WTC11 (cell line): Measurements from ENCODE around the gene RNU2-1.

ENCODE experiments used
- FOXJ3 ChIP-seq: sonication (generic); formaldehyde crosslinking; IDR thresholded peaks from 2 replicates; pipeline ENCODE4 v1.9.0; 2021; ENCODE audit warnings: missing genetic modification reagents, mild to moderate bottlenecking, borderline replicate concordance
- MYBL2 ChIP-seq: sonication (generic); formaldehyde crosslinking; IDR thresholded peaks from 2 replicates; pipeline ENCODE4 v1.8.1; 2023; ENCODE audit warnings: mild to moderate bottlenecking, moderate library complexity, missing genetic modification reagents
- NFYB ChIP-seq: sonication (generic); formaldehyde crosslinking; conservative IDR thresholded peaks from 2 replicates; pipeline ENCODE4 v1.8.0; 2022; ENCODE audit warnings: low read depth, missing genetic modification reagents
- NR1H2 ChIP-seq: sonication (generic); formaldehyde crosslinking; IDR thresholded peaks from 2 replicates; pipeline ENCODE4 v1.9.0; 2021; ENCODE audit warnings: mild to moderate bottlenecking, moderate library complexity, missing genetic modification reagents
- TEAD4 ChIP-seq: sonication (generic); formaldehyde crosslinking; IDR thresholded peaks from 2 replicates; pipeline ENCODE4 v1.8.0; 2022; ENCODE audit warnings: mild to moderate bottlenecking, missing genetic modification reagents
- ZNF416 ChIP-seq: fragments of 250-450 bp; sonication (Bioruptor Pico); IDR thresholded peaks from 2 replicates; pipeline ENCODE4 v1.9.0; 2021; ENCODE audit warnings: mild to moderate bottlenecking, inconsistent platforms
- TF ChIP-seq, protein P1 (sequence below): fragments of 200-600 bp; IDR thresholded peaks from 2 replicates; pipeline ENCODE4 v1.8.0; 2022; ENCODE audit warnings: antibody characterized with exemption
- TF ChIP-seq, protein P2 (sequence below): sonication (generic); formaldehyde crosslinking; IDR thresholded peaks from 2 replicates; pipeline ENCODE4 v1.8.1; 2023; ENCODE audit warnings: mild to moderate bottlenecking, missing genetic modification reagents, moderate library complexity

DNA sequence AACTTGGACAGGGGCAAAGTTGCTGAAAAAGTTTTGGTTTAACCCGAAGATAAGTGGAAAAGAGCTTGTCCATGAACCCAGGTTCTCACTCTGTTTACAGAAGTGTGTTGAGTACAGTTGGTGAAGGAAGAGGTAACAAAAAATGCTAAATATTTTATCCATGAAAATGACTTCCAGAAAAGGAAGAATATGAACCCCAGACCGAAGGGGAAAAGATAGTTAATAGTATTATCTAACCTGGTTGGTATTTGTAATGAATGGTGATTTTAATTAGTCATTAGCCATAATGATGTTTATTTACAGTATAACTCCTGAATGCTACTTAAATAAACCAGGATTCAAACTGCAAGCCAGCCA lies 22.7 kb downstream of the RNU2-1 start:
- TF ChIP-seq, protein P1, sequence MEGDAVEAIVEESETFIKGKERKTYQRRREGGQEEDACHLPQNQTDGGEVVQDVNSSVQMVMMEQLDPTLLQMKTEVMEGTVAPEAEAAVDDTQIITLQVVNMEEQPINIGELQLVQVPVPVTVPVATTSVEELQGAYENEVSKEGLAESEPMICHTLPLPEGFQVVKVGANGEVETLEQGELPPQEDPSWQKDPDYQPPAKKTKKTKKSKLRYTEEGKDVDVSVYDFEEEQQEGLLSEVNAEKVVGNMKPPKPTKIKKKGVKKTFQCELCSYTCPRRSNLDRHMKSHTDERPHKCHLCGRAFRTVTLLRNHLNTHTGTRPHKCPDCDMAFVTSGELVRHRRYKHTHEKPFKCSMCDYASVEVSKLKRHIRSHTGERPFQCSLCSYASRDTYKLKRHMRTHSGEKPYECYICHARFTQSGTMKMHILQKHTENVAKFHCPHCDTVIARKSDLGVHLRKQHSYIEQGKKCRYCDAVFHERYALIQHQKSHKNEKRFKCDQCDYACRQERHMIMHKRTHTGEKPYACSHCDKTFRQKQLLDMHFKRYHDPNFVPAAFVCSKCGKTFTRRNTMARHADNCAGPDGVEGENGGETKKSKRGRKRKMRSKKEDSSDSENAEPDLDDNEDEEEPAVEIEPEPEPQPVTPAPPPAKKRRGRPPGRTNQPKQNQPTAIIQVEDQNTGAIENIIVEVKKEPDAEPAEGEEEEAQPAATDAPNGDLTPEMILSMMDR = no peak
- TF ChIP-seq FOXJ3 (CRISPR knock-in tag) (no peak), NR1H2 (no peak), TEAD4 (CRISPR knock-in tag) (no peak), ZNF416 (CRISPR knock-in tag) (no peak), NFYB (CRISPR knock-in tag) (no peak), MYBL2 (CRISPR knock-in tag) (no peak)
- TF ChIP-seq, protein P2, sequence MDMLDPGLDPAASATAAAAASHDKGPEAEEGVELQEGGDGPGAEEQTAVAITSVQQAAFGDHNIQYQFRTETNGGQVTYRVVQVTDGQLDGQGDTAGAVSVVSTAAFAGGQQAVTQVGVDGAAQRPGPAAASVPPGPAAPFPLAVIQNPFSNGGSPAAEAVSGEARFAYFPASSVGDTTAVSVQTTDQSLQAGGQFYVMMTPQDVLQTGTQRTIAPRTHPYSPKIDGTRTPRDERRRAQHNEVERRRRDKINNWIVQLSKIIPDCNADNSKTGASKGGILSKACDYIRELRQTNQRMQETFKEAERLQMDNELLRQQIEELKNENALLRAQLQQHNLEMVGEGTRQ (CRISPR knock-in tag) = no peak
